ENCODE results near the gene ADAMTS15. TPM values are rescaled to one million over a fixed set of nuclear protein-coding genes. Genes with fewer than 3 reads are reported as not detected.

The ADAMTS15 gene
- total RNA-seq, 1 donor from 2014 or later = 35.1 TPM

DNA sequence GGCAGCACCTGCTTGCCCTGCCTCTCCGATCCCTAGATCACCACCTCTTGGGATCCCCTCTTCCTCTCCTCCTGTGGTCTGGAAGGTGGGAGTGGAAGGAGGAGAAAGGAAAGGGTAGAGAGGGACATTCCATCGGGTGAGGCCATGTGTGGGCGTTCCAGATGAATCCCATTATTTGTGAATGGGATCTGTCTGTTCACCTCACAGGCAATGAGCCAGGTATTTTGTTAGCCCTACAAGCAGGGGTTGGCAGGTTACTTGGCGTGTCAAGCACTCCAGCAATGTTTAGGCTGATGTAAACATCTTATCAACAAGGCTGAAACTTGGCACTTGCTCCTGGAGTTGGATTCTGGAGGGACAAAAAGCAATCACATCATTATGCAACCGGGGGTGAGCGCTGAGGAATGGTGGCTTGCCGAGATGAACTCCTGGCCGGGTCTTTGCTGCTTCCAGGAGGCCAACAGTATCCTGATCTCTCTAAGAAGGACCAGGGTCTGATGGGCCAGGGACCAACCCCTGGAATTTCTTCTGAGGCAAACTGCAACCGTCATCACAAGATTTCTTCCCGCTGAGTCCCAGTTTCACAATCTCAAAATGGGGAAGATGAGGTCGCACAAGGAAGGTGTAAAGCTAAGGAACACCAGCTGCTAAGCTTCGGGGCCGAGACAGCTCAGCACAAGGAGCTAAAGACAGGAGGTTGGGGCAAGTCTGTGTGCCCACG, 27.8 kb upstream of the ADAMTS15 start:
- DNase-seq = no peak

- DNase-seq = no peak
These were observed 27.3 kb upstream of the ADAMTS15 start for GRCh38 chr11:130421199-130421585.

- no peak for DNase-seq
These were observed 26.7 kb upstream of the ADAMTS15 start for GRCh38 chr11:130421697-130422096.

- DNase-seq = no peak
These were observed 26.0 kb upstream of the ADAMTS15 start for GRCh38 chr11:130422251-130422995.

GRCh38 chr11:130423541-130424142, 24.8 kb upstream of the ADAMTS15 start:
- no peak for DNase-seq

DNA sequence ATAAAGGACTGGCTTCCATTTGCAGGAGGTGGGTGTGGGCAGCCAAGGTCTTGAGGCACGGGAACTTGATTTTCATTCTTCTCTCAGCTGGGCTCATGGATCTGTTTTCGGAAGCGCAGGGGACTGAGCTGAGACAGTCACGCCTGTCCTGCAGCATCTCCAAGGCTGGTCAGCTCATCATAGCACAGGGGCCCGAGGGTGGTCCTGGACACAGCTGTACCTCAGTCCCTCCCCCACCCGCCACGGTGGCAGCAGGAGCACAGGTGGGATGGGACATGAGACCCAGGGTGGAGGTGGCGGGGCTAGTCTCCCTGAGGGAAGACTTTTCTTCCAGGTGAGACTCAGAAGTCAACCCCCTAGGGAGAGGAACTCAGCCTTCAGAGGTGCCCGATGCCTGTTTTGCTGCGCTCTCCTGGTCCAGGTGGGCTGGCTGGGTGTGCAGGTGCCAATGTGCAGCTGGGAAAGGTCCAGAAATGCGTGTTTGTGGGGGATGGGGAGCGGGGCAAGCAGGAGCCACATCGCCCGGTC, 23.8 kb upstream of the ADAMTS15 start:
- no peak for DNase-seq

- DNase-seq = no peak
These were observed 23.3 kb upstream of the ADAMTS15 start for GRCh38 chr11:130425156-130425555.

DNA sequence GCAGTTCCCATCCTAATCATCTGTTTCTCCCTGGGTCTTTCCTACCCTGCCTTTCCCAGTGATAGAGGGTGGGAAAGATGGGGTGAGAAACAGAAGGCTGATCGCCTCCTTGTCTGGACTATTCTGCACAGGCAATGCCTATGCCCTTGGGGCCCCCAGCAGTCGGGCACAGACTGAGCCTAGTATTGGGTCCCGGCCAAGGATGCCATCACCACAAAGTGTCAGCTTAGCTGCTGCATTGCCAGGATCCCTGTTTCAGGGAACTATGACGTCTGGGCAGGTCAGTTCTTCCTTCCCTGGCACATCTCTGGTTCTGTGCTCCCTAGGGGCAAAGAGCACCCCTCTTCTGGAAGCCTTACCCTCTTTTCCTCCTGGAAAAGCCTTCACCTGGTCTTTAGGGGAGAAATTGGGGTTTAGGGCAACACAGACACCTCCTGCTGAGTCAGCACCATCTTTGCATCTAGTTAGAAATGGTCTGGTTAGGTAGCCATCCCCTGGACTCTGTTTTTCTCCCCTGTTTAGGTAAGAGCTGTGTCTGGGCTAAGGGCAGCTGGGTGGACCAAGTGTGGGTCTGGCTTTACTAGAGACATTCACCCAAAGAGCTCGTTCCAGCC, 22.1 kb upstream of the ADAMTS15 start:
- DNase-seq = no peak

DNA sequence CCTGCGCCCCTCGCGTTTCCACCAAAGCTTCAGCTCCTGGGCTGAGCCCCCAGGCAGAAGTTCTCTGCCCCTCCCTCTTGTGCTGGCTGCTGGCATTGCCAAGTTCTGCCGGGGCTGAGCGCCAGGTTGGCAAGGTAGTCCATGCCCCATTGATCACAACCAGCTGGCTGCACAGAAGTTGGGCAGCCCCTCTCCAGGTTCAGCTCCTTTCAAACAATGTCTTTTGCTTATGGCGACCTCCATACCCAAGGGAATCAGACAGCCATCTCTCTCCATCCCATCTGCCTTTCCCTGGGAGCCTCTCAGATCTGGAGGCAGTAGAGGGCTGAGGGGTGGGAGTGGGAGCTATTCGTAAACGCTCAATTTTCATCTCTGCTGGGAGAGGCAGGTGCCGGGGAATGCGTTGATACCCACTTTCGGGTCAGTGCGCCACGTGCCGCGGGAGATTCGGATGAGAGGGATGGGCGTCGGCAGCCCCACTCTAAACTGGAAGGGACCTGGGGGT, 21.6 kb upstream of the ADAMTS15 start:
- peak; percentile 65 for DNase-seq

DNA sequence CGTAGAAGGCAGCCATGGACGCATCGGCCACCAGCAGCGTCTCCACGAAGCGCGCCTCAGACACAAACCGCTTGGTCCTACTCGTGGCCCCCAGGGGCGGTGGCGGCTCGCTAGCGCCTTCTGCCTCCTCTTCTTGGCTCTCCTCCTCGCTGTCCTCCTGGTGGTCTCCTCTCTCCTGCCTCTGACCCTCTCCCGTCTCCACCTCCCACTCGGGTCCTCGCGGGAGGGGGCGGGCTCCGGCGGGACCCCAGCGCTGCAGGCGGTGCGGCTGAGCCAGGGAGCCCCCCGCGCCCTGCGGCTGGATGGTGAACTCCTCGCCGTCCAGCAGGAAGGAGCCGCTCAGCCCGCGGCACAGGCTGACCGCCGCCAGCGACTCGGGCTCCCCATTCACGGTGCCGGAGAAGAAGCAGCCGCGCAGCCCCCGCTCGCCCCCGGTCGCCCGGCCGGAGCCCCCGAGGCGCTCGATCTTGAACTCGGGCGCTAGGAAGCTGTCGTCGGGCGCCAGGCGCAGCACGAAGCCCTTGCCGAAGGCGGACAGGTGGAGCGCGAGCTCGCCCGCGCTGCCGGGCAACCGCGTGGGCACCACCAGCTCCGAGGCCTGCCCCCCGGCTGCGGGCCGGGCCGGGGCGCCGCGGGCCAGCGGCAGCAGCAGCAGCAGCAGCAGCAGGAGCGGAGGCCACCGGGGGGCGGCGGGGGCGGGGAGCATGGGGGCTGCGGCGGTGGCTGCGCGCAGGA, 20.7 kb upstream of the ADAMTS15 start:
- DNase-seq = peak; percentile 65

DNA sequence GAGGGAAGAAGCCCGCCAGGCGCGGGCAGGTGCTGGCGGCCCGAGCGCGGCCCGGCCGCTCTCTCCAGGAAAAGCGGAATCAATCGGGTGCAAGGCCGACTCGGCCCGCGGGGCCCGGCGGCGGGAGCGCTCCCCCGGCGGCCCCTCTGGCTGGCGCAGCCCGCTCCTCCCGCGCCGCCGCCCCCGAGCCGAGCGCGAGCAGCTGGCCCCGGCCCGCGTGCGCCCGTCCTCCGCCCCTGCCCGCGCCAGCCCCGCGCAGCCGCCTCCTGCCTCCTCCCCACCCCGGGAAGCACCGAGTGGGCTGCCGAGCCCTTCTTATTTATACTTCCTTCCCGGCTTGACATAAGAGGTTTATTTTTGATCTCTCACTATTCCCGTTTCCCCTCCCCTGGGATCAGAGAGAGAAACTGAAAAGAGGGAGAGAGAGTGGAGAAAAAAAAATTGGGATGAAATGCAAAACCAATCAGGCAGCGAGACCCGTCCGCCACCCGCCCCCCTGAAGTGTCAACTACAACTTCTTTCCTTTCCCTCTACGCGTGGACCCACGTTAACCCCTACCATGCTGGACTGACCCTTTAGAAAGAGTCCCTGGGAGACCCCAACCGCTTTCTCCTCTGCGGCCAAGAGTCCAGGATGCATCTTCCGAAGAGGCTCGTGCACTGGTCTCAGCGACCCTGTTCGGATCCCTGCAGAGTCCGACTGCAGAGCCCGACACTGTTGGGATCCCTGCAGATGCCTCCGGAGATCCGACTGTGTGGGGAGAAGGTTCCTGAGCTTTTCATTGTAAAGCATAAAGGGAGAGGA, 19.9 kb upstream of the ADAMTS15 start, which contains the start of gene ADAMTS8:
TSS of gene ADAMTS8 (minus strand) at position 294 of the 804 bp plus-strand sequence. CDS start 323 bp downstream, outside the sequence.
- peak; percentile 74 for DNase-seq

DNA sequence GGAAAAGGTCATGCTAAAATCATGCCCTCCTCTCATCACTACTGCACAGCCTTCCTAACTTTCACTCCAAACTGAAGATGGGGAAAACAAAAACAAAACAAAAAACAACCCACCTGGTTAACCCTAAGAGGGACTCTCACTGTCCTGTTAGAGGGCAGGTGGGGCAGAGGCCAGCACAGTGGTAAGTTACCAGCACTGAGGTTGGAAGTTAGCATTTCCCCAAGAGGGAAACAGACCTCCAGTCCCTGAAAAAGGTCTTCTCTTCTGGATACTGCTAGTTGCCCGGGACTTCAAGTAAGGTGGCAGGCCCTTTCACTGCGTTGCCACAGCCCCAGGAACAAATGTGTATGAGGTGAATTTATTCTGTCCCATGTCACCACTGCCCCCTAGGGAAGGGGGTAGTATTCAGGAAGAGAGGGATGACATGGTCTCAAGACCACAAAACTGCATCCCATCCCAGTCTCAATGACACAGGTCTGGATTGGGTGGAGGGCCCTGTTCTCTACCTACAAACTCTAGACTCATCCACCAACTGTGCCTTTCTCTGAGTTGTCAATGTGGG, 19.2 kb upstream of the ADAMTS15 start:
- DNase-seq = no peak

GRCh38 chr11:130429983-130430382, 18.5 kb upstream of the ADAMTS15 start:
- no peak for DNase-seq

GRCh38 chr11:130431331-130431773, 17.1 kb upstream of the ADAMTS15 start:
- peak; percentile 89 for DNase-seq

GRCh38 chr11:130431801-130432200, 16.6 kb upstream of the ADAMTS15 start:
- DNase-seq = no peak

GRCh38 chr11:130433357-130433756, 15.1 kb upstream of the ADAMTS15 start:
- DNase-seq = no peak

GRCh38 chr11:130434521-130435223, 13.8 kb upstream of the ADAMTS15 start:
- DNase-seq = peak; percentile 96

DNA sequence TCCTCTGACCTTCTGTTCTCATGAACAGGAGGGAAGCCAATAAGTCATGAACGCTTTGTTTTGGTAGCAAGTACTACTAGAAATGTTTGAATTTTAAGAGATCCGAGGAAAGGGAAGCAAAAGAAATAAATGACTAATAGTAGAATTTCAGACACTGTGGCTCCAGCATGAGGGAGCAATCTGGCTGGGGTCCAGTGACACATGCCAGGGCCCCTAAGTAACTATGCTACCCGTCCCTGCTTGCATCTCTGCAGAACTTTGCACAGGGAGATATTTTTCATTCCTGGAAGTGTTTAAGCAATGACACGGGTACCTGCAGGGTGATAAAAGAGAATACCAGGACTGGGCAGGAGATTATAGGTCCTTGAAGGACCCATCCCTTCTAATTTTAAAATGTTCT, 12.8 kb upstream of the ADAMTS15 start:
- no peak for DNase-seq

DNA sequence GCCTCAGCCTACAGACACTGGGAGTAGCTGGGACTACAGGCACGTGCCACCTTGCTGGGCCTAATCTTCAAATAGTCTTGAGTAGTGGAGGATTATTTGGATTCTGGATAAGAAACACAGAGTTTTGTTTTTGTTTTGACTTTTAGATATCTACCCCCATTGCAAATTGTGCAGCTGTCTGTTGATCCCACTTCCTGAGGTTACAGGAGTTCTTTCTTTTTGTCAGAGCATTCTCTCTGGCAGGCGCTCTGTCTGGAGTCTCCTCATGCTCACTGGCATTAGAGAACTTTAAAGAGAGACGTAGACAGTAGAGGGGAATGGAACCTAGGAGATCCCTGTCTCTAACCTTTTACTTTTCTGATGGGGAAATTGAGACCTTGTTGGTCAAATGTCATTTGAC, 12.3 kb upstream of the ADAMTS15 start:
- DNase-seq = no peak

- no peak for DNase-seq
These were observed 10.6 kb upstream of the ADAMTS15 start for GRCh38 chr11:130437848-130438247.

Data from tongue (tissue), 2 donors.